ENCODE measurements around the gene PTMS.

Gene PTMS

DNA sequence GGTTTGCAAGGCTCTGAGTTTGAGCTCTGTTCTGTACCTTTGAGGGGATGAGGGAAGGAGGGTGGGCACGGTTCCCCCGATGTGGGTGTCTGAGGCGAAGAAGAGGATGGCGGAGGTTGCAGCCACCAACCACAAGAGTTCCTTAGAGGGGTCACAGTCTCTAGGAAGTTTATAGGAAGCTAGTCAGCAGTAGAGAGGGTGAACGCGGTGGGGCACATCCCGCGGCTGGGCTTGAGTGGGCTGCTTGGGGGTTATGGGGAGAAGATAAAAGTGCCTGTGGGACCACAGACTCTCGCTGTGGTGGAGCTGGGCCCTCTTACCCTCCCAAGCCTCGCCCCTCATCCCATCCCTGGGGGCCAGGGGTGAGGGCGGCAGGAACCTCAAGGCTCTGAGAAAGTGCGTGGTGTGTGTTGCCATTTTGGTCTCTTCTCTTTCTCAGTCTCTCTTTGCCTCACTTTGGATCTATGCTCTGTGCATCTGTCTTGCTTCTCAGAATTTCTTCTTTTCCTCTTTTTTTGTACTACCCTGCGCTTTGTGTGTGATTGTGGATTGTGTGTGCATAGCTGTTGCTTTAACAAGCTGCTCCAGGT lies 25.9 kb downstream of the PTMS start:
- DNase-seq, result no peak

- no peak for DNase-seq
Measured at GRCh38 chr12:6792522-6793201, 26.5 kb downstream of the PTMS start.

- no peak for DNase-seq
Measured at GRCh38 chr12:6795088-6795487, 28.9 kb downstream of the PTMS start.

DNA sequence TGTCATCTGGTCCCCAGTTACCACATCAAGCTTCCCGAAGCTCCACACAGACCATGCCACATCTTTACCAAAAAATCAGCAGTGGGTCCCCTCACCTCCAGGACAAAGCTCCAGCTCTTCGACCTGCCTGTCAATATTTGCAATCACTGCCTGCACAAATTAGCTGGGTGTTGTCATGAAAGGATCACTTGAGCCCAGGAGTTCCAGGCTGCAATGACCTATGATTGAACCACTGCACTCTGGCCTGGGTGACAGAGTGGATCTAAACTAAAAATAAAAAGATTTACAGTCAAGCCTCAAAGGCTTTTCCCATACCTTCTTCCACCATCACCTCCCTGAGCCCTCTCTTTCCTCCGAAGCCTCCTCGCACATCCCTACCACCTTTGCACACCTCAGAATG lies 30.4 kb downstream of the PTMS start:
- no peak for DNase-seq

- DNase-seq, result no peak
Measured at GRCh38 chr12:6799147-6799546, 33.0 kb downstream of the PTMS start.

- no peak for DNase-seq
Measured at GRCh38 chr12:6807170-6807569, 41.0 kb downstream of the PTMS start.

DNA sequence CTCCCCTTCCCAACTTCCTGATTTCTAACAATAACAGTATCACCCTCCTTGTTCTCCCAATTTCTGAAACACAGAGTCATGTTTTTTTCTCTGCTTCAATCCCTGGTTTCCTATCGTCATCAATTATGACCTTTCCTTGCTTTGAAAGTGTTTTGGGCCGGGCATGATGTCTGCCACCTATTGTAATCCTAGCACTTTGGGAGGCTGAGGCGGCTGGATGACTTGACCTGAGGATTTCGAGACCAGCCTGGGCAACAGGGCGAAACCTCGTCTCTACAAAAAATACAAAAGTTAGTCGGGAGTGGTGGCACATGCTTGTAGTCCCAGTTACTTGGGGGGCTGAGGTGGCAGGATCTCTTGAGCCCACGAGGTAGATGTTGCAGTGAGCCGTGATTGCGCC lies 42.9 kb downstream of the PTMS start:
- DNase-seq, result no peak

- DNase-seq, result no peak
Measured at GRCh38 chr12:6810758-6811157, 44.6 kb downstream of the PTMS start.

GRCh38 chr12:6813363-6813762 lies 47.2 kb downstream of the PTMS start:
- no peak for DNase-seq

DNA sequence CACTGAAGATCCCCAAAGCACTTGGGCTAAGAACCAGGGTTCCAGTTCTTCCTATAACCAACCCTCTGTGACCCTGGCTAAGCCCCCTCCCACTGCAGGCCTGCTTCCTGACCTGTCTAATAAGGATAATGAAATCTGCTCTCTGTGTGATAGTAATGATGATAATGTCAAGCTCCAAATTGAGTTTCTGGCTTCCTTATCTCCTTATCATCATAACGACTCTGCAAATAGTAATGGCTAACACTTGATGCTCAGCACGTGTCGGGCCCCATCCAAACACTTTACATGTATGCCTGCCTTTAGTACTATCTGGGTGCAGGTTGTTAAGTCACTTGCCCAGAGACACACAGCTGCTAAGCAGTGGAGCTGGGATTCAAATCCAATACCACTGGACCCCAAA lies 50.4 kb downstream of the PTMS start:
- DNase-seq, result no peak

- no peak for DNase-seq
Measured at GRCh38 chr12:6817098-6817497, 50.9 kb downstream of the PTMS start.

DNA sequence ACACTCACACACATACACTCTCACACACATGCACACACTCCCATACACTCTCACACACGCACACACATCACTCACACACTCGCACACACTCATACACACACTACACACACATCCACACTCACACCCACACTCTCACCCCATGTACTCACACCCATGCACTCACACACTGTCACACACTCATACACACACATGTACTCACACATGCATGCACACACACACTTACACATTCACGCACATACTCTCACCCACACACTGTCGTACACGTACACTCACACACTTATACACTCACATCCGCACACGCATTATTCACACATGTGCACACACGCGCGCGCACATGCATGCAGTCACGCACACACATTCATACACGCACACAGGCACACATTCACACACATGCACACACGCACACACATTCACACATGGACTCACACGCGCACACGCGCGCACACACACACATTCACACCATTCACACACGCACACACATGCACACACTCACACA lies 51.5 kb downstream of the PTMS start:
- no peak for DNase-seq

DNA sequence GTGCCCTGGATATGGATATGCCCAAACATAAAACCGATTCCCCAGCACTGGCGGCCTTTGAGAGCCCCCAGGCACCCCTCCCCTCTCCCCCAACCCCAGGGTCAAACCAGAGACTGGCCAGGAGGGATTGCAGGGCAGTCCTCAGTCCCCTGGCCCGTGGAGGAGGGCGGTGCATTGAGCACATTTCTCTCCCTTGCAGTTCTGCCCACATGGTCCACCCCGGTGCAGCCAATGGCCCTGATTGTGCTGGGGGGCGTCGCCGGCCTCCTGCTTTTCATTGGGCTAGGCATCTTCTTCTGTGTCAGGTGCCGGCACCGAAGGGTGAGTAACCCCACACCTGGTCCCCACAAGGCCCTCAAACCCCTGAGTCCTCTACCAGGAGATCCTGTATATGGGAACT lies 52.1 kb downstream of the PTMS start:
- DNase-seq, result no peak

- no peak for DNase-seq
Measured at GRCh38 chr12:6818645-6819044, 52.5 kb downstream of the PTMS start.

- DNase-seq, result no peak
Measured at GRCh38 chr12:6819106-6820030, 53.2 kb downstream of the PTMS start.

GRCh38 chr12:6820166-6820565 lies 54.0 kb downstream of the PTMS start:
- no peak for DNase-seq
